H9 (cell line): Measurements from ENCODE around the gene ZDHHC3. TPM values are rescaled to one million over a fixed set of nuclear protein-coding genes. Genes with fewer than 3 reads are reported as not detected.

Source experiments
- DNase-seq: peaks from one replicate; pipeline ENCODE4 v3.0.0-alpha.2; 2017
- H2AFZ ChIP-seq: one replicate; pipeline ENCODE4 v1.6.1; 2013; ENCODE audit warnings: mild to moderate bottlenecking, low read length, control low read depth, moderate library complexity
- H2AK5ac ChIP-seq: 2 replicates; pipeline ENCODE4 v1.6.1; 2013; ENCODE audit warnings: low read length, control low read depth, mixed read lengths; ENCODE audit not compliant: insufficient read length
- H2BK120ac ChIP-seq: one replicate; pipeline ENCODE4 v1.6.1; 2013; ENCODE audit warnings: low read depth, mild to moderate bottlenecking, low read length, control low read depth, inconsistent platforms; ENCODE audit not compliant: poor library complexity, severe bottlenecking
- H2BK12ac ChIP-seq: 2 replicates; pipeline ENCODE4 v1.6.1; 2013; ENCODE audit warnings: low read length, control low read depth, mixed read lengths, low read depth; ENCODE audit not compliant: insufficient read length
- H2BK15ac ChIP-seq: 2 replicates; pipeline ENCODE4 v1.6.1; 2013; ENCODE audit warnings: low read depth, low read length, control low read depth
- H2BK20ac ChIP-seq: one replicate; pipeline ENCODE4 v1.6.1; 2013; ENCODE audit warnings: low read depth, mild to moderate bottlenecking, low read length, control low read depth, inconsistent platforms; ENCODE audit not compliant: poor library complexity, severe bottlenecking
- H2BK5ac ChIP-seq: 2 replicates; pipeline ENCODE4 v1.6.1; 2013; ENCODE audit warnings: low read length, control low read depth, mixed read lengths; ENCODE audit not compliant: insufficient read length
- H3K14ac ChIP-seq: 2 replicates; pipeline ENCODE4 v1.6.1; 2013; ENCODE audit warnings: low read length, control low read depth; ENCODE audit not compliant: insufficient read depth
- H3K18ac ChIP-seq: 2 replicates; pipeline ENCODE4 v1.6.1; 2013; ENCODE audit warnings: low read depth, mild to moderate bottlenecking, mixed read lengths, low read length, control low read depth; ENCODE audit not compliant: insufficient read length
- H3K23ac ChIP-seq: 2 replicates; pipeline ENCODE4 v1.6.1; 2013; ENCODE audit warnings: low read length, control low read depth, mixed read lengths, low read depth; ENCODE audit not compliant: insufficient read length
- H3K23me2 ChIP-seq: 2 replicates; pipeline ENCODE4 v1.6.1; 2013; ENCODE audit warnings: low read depth, mild to moderate bottlenecking, mixed read lengths, low read length, control low read depth; ENCODE audit not compliant: insufficient read length, poor library complexity, severe bottlenecking
- H3K27ac ChIP-seq: 2 replicates; pipeline ENCODE4 v1.5.1; 2013; ENCODE audit warnings: low read length, control low read depth, mixed read lengths, low read depth; ENCODE audit not compliant: insufficient read length
- H3K27me3 ChIP-seq: 2 replicates; pipeline ENCODE4 v1.6.1; 2013; ENCODE audit warnings: low read length, control low read depth, inconsistent platforms; ENCODE audit not compliant: insufficient read depth
- H3K4ac ChIP-seq: 2 replicates; pipeline ENCODE4 v1.6.1; 2013; ENCODE audit warnings: low read depth, mild to moderate bottlenecking, control low read depth, inconsistent platforms, low read length, moderate library complexity
- H3K4me1 ChIP-seq: 2 replicates; pipeline ENCODE4 v1.6.1; 2013; ENCODE audit warnings: low read length, control low read depth, inconsistent platforms; ENCODE audit not compliant: insufficient read depth
- H3K4me2 ChIP-seq: 2 replicates; pipeline ENCODE4 v1.6.1; 2013; ENCODE audit warnings: low read length, control low read depth, mixed read lengths; ENCODE audit not compliant: insufficient read length, insufficient read depth
- H3K56ac ChIP-seq: 2 replicates; pipeline ENCODE4 v1.6.1; 2013; ENCODE audit warnings: low read depth, mild to moderate bottlenecking, mixed read lengths, low read length, control low read depth; ENCODE audit not compliant: insufficient read length
- H3K79me1 ChIP-seq: 2 replicates; pipeline ENCODE4 v1.6.1; 2013; ENCODE audit warnings: low read depth, mild to moderate bottlenecking, moderate library complexity, low read length, control low read depth, inconsistent platforms; ENCODE audit not compliant: insufficient read depth, poor library complexity, severe bottlenecking
- H3K79me2 ChIP-seq: 2 replicates; pipeline ENCODE4 v1.6.1; 2013; ENCODE audit warnings: low read length, control low read depth, inconsistent platforms; ENCODE audit not compliant: insufficient read depth
- H3K9ac ChIP-seq: 2 replicates; pipeline ENCODE4 v1.6.1; 2013; ENCODE audit warnings: low read length, control low read depth, mixed read lengths; ENCODE audit not compliant: insufficient read length; ENCODE audit errors: extremely low read depth
- H3K9me3 ChIP-seq: one replicate; pipeline ENCODE4 v1.6.1; 2013; ENCODE audit warnings: low read depth, low read length, inconsistent platforms; ENCODE audit not compliant: control insufficient read depth
- H3T11ph ChIP-seq: one replicate; pipeline ENCODE4 v1.6.1; 2013; ENCODE audit warnings: mild to moderate bottlenecking, low read length, control low read depth, inconsistent platforms
- H4K20me1 ChIP-seq: one replicate; pipeline ENCODE4 v1.6.1; 2013; ENCODE audit not compliant: control insufficient read depth, insufficient read length, insufficient read depth
- H4K5ac ChIP-seq: 2 replicates; pipeline ENCODE4 v1.6.1; 2013; ENCODE audit warnings: low read depth, mild to moderate bottlenecking, mixed read lengths, low read length, control low read depth; ENCODE audit not compliant: insufficient read length
- H4K8ac ChIP-seq: replicated peaks from 2 replicates; pipeline ENCODE4 v1.6.1; 2013; ENCODE audit warnings: low read length, control low read depth, mixed read lengths, low read depth; ENCODE audit not compliant: insufficient read length
- H4K91ac ChIP-seq: 2 replicates; pipeline ENCODE4 v1.6.1; 2013; ENCODE audit warnings: low read depth, mild to moderate bottlenecking, moderate library complexity, mixed read lengths, low read length, control low read depth; ENCODE audit not compliant: insufficient read length
- H3K27ac Mint-ChIP-seq, 3 experiments: 2 replicates in 2 of 3; 3 replicates in 1 of 3; pipeline ENCODE4 v1.8.0; 2020 to 2021; ENCODE audit warnings: mixed read lengths in 3 of 3, mild to moderate bottlenecking in 1 of 3, moderate library complexity in 1 of 3
- H3K27me3 Mint-ChIP-seq: 2 replicates; pipeline ENCODE4 v1.8.0; 2021; ENCODE audit warnings: low read depth, mild to moderate bottlenecking, moderate library complexity, mixed read lengths
- H3K36me3 Mint-ChIP-seq, 3 experiments: 2 replicates in 2 of 3; 3 replicates in 1 of 3; pipeline ENCODE4 v1.8.0; 2020 to 2021; ENCODE audit warnings: low read depth in 3 of 3, mixed read lengths in 3 of 3; ENCODE audit not compliant: insufficient read depth in 1 of 3
- H3K4me1 Mint-ChIP-seq, 2 experiments: 2 replicates each; pipeline ENCODE4 v1.8.0; 2020; ENCODE audit warnings: mixed read lengths in 2 of 2
- H3K4me3 Mint-ChIP-seq, 2 experiments: 2 replicates in 1 of 2; 3 replicates in 1 of 2; pipeline ENCODE4 v1.8.0; 2020 to 2021; ENCODE audit warnings: mild to moderate bottlenecking in 2 of 2, mixed read lengths in 2 of 2, moderate library complexity in 1 of 2
- H3K9me3 Mint-ChIP-seq, 2 experiments: 2 replicates in 1 of 2; 3 replicates in 1 of 2; pipeline ENCODE4 v1.8.0; 2020; ENCODE audit warnings: mild to moderate bottlenecking in 2 of 2, mixed read lengths in 2 of 2, moderate library complexity in 1 of 2
- WGBS: extraction: QIAGEN DNeasy Blood & Tissue Kit; methylation state at CpG from one replicate; pipeline ENCODE4 v1.1.7; 2013; ENCODE audit warnings: missing lambda C conversion rate, low lambda C conversion rate, mixed read lengths; ENCODE audit not compliant: insufficient read length; ENCODE audit errors: extremely low coverage; 5-methylcytosine and 5-hydroxymethylcytosine counted together
- total RNA-seq: library from RNA; stranded (reverse); gene quantifications from 2 replicates; pipeline ENCODE4 v1.2.1, GENCODE V29; 2021
- TF ChIP-seq, protein P1 (sequence below): fragments of 200-600 bp; sonication (generic); conservative IDR thresholded peaks from 3 replicates; pipeline ENCODE4 v1.8.0; 2021; ENCODE audit warnings: antibody characterized with exemption, mild to moderate bottlenecking

ZDHHC3 gene
- total RNA-seq, 1 experiment from 2014 or later, result 71.3 TPM

GRCh38 chr3:44955917-44956316 is 20.1 kb downstream of the ZDHHC3 start:
- no peak overlapping the region for H2BK20ac ChIP-seq
- TF ChIP-seq, protein P1, sequence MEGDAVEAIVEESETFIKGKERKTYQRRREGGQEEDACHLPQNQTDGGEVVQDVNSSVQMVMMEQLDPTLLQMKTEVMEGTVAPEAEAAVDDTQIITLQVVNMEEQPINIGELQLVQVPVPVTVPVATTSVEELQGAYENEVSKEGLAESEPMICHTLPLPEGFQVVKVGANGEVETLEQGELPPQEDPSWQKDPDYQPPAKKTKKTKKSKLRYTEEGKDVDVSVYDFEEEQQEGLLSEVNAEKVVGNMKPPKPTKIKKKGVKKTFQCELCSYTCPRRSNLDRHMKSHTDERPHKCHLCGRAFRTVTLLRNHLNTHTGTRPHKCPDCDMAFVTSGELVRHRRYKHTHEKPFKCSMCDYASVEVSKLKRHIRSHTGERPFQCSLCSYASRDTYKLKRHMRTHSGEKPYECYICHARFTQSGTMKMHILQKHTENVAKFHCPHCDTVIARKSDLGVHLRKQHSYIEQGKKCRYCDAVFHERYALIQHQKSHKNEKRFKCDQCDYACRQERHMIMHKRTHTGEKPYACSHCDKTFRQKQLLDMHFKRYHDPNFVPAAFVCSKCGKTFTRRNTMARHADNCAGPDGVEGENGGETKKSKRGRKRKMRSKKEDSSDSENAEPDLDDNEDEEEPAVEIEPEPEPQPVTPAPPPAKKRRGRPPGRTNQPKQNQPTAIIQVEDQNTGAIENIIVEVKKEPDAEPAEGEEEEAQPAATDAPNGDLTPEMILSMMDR, result no peak
- no peaks in the 10 kb centered on the region for H3K9me3 Mint-ChIP-seq
- no peak overlapping the region for H2AFZ ChIP-seq
- no peak overlapping the region for H3K56ac ChIP-seq
- H3K23ac ChIP-seq, result no peak overlapping the region
- H2BK5ac ChIP-seq, result no peak overlapping the region
- H3K4me3 Mint-ChIP-seq, result no peak overlapping the region
- no peaks in the 10 kb centered on the region for H3K27me3 ChIP-seq
- no peak overlapping the region for H3K14ac ChIP-seq
- no peak overlapping the region for H4K91ac ChIP-seq
- no peak overlapping the region for H3K27ac ChIP-seq
- no peak overlapping the region for H3K4ac ChIP-seq
- H3K27me3 Mint-ChIP-seq, result no peaks in the 10 kb centered on the region
- no CpG with 5 or more reads among the region's 1 CpG for WGBS
- H3K9me3 ChIP-seq, result no peaks in the 10 kb centered on the region
- no peaks in the 10 kb centered on the region for H4K20me1 ChIP-seq
- DNase-seq, result no peak
- peaks cover under 1% of the 10 kb centered on the region in 2 experiments; a peak in 3 of 4 replicates for H3K4me1 Mint-ChIP-seq
- H4K5ac ChIP-seq, result no peak overlapping the region
- H2AK5ac ChIP-seq, result no peak overlapping the region
- no peak overlapping the region for H3K27ac Mint-ChIP-seq
- no peak overlapping the region for H3K9ac ChIP-seq
- H3K4me2 ChIP-seq, result no peak overlapping the region
- H3K4me1 ChIP-seq, result no peaks in the 10 kb centered on the region
- H3K79me1 ChIP-seq, result no peaks in the 10 kb centered on the region
- no peaks in the 10 kb centered on the region; the same call in 1 of the 2 replicates for H3K79me2 ChIP-seq
- no peak overlapping the region for H3K18ac ChIP-seq
- no peak overlapping the region for H3T11ph ChIP-seq
- no peak overlapping the region for H2BK120ac ChIP-seq
- no peak overlapping the region for H4K8ac ChIP-seq
- no peak overlapping the region for H2BK15ac ChIP-seq
- H3K23me2 ChIP-seq, result no peaks in the 10 kb centered on the region
- no peak overlapping the region for H2BK12ac ChIP-seq
- H3K36me3 Mint-ChIP-seq, result peaks cover 2 to 14% (median 12%) of the 10 kb centered on the region in 3 experiments; a peak in 5 of 7 replicates
